IMR-90 (cell line): ENCODE data around the gene KCNT1. TPM values are rescaled to one million over a fixed set of nuclear protein-coding genes. Genes with fewer than 3 reads are reported as not detected.

Experiments used
- ATAC-seq: fragments of 200-7000 bp; cut with Tn5 transposase; 2 replicates; pipeline ENCODE4 v1.9.1; 2020; ENCODE audit warnings: low read depth, mild to moderate bottlenecking, moderate library complexity
- BruUV-seq: library from RNA; stranded (reverse); fragments of 400-500 nt; replicated peaks from 2 replicates; lab custom pipeline; 2021; lab: Mats Ljungman, UMichigan
- CTCF ChIA-PET: fragments of 300-600 bp; formaldehyde crosslinking; extraction: SDS; loops from one replicate; lab custom pipeline; 2021; ENCODE audit warnings: antibody characterized with exemption; lab: Yijun Ruan, JAX
- POLR2A ChIA-PET: fragments of 300-600 bp; sonication (Branson Sonifier 250); formaldehyde crosslinking; loops from one replicate; lab custom pipeline; 2022; ENCODE audit warnings: antibody characterized with exemption; ENCODE audit not compliant: unreplicated experiment; lab: Charles Lee
- DNase-seq: peaks from one replicate; pipeline ENCODE4 v3.0.0; 2013
- H2AFZ ChIP-seq: replicated peaks from 2 replicates; pipeline ENCODE3; 2013; ENCODE audit warnings: low read length, mild to moderate bottlenecking; ENCODE audit not compliant: poor library complexity
- H2AK5ac ChIP-seq: 2 replicates; pipeline ENCODE4 v1.6.1; 2013; ENCODE audit warnings: low read depth, low read length, inconsistent platforms
- H2AK9ac ChIP-seq: replicated peaks from 2 replicates; pipeline ENCODE3; 2013; ENCODE audit warnings: mild to moderate bottlenecking, low read depth, low read length, moderate library complexity; ENCODE audit not compliant: poor library complexity
- H2BK120ac ChIP-seq: 2 replicates; pipeline ENCODE4 v1.6.1; 2013; ENCODE audit warnings: low read depth, low read length, inconsistent platforms
- H2BK15ac ChIP-seq: 3 replicates; pipeline ENCODE4 v1.6.1; 2013; ENCODE audit warnings: low read depth, low read length, inconsistent platforms
- H2BK20ac ChIP-seq: 2 replicates; pipeline ENCODE4 v1.6.1; 2013; ENCODE audit warnings: low read depth, mild to moderate bottlenecking, inconsistent platforms, low read length, moderate library complexity
- H2BK5ac ChIP-seq: 2 replicates; pipeline ENCODE4 v1.6.1; 2013; ENCODE audit warnings: mild to moderate bottlenecking, low read depth, low read length, inconsistent platforms; ENCODE audit not compliant: poor library complexity, severe bottlenecking
- H3K14ac ChIP-seq: replicated peaks from 2 replicates; pipeline ENCODE4 v1.6.1; 2013; ENCODE audit warnings: low read depth, low read length, inconsistent platforms
- H3K18ac ChIP-seq: 2 replicates; pipeline ENCODE4 v1.6.1; 2013; ENCODE audit warnings: low read depth, low read length, control low read depth
- H3K23ac ChIP-seq: 2 replicates; pipeline ENCODE4 v1.6.1; 2013; ENCODE audit warnings: low read depth, low read length, inconsistent platforms
- H3K27ac ChIP-seq: 2 replicates; pipeline ENCODE4 v1.5.1; 2013; ENCODE audit warnings: mild to moderate bottlenecking, control low read depth, low read length; ENCODE audit not compliant: insufficient read depth
- H3K27me3 ChIP-seq: 2 replicates; pipeline ENCODE4 v1.6.1; 2013; ENCODE audit warnings: low read length; ENCODE audit not compliant: control insufficient read depth, insufficient read depth
- H3K36me3 ChIP-seq: 2 replicates; pipeline ENCODE4 v1.6.1; 2013; ENCODE audit warnings: low read length, mixed read lengths; ENCODE audit not compliant: control insufficient read depth, insufficient read depth
- H3K4ac ChIP-seq: 2 replicates; pipeline ENCODE4 v1.6.1; 2013; ENCODE audit warnings: low read depth, low read length, inconsistent platforms
- H3K4me1 ChIP-seq: 2 replicates; pipeline ENCODE4 v1.6.1; 2013; ENCODE audit warnings: low read length, mixed read lengths; ENCODE audit not compliant: control insufficient read depth, insufficient read depth
- H3K4me2 ChIP-seq: 2 replicates; pipeline ENCODE4 v1.6.1; 2013; ENCODE audit warnings: low read depth, mild to moderate bottlenecking, control low read depth, low read length, moderate library complexity
- H3K4me3 ChIP-seq: 2 replicates; pipeline ENCODE4 v1.5.1; 2013; ENCODE audit warnings: low read depth, mild to moderate bottlenecking, control low read depth, low read length, moderate library complexity; ENCODE audit not compliant: insufficient read depth
- H3K56ac ChIP-seq: 2 replicates; pipeline ENCODE4 v1.6.1; 2013; ENCODE audit warnings: low read length, inconsistent platforms; ENCODE audit not compliant: insufficient read depth; ENCODE audit errors: extremely low read depth
- H3K79me1 ChIP-seq, 2 experiments: 2 replicates each; pipeline ENCODE4 v1.6.1; 2013; ENCODE audit warnings: low read length in 2 of 2, inconsistent platforms in 1 of 2, low read depth in 1 of 2
- H3K9ac ChIP-seq: 2 replicates; pipeline ENCODE4 v1.6.1; 2013; ENCODE audit warnings: low read depth, low read length, control low read depth
- H3K9me1 ChIP-seq: 2 replicates; pipeline ENCODE4 v1.6.1; 2013; ENCODE audit warnings: low read length, inconsistent platforms; ENCODE audit not compliant: insufficient read depth
- H3K9me3 ChIP-seq: 2 replicates; pipeline ENCODE4 v1.6.1; 2013; ENCODE audit warnings: low read length; ENCODE audit not compliant: control insufficient read depth, insufficient read depth
- H4K20me1 ChIP-seq: 2 replicates; pipeline ENCODE4 v1.6.1; 2013; ENCODE audit warnings: low read length, inconsistent platforms; ENCODE audit not compliant: insufficient read depth
- H4K5ac ChIP-seq: 2 replicates; pipeline ENCODE4 v1.6.1; 2013; ENCODE audit warnings: mild to moderate bottlenecking, low read depth, low read length, control low read depth
- H4K8ac ChIP-seq, 2 experiments: 2 replicates each; pipeline ENCODE4 v1.6.1; 2013; ENCODE audit warnings: low read depth in 2 of 2, low read length in 2 of 2, control low read depth in 1 of 2, inconsistent platforms in 1 of 2
- H4K91ac ChIP-seq: 2 replicates; pipeline ENCODE4 v1.6.1; 2013; ENCODE audit warnings: low read depth, low read length, inconsistent platforms; ENCODE audit not compliant: insufficient read depth
- BHLHE40 ChIP-seq: fragments of 150-350 bp; IDR thresholded peaks from 2 replicates; pipeline ENCODE4 v1.6.1; 2016; ENCODE audit warnings: mild to moderate bottlenecking, low read depth, low read length
- CEBPB ChIP-seq: IDR thresholded peaks from 2 replicates; pipeline ENCODE4 v1.6.1; 2012; ENCODE audit warnings: low read depth, low read length, improper control_type of control experiment
- CHD1 ChIP-seq: IDR thresholded peaks from 2 replicates; pipeline ENCODE4 v1.6.1; 2012; ENCODE audit warnings: low read depth, low read length, improper control_type of control experiment
- FOS ChIP-seq: fragments of 150-350 bp; IDR thresholded peaks from 2 replicates; pipeline ENCODE4 v1.6.1; 2016; ENCODE audit warnings: low read depth, low read length
- MAFK ChIP-seq: IDR thresholded peaks from 2 replicates; pipeline ENCODE4 v1.6.1; 2012; ENCODE audit warnings: low read depth, low read length, improper control_type of control experiment
- MAZ ChIP-seq: IDR thresholded peaks from 2 replicates; pipeline ENCODE4 v1.6.1; 2012; ENCODE audit warnings: low read depth, mild to moderate bottlenecking, low read length, improper control_type of control experiment, moderate library complexity, borderline replicate concordance
- MXI1 ChIP-seq: IDR thresholded peaks from 2 replicates; pipeline ENCODE4 v1.6.1; 2012; ENCODE audit warnings: low read depth, mild to moderate bottlenecking, low read length, moderate library complexity, borderline replicate concordance
- NFE2L2 ChIP-seq: fragments of 150-350 bp; IDR thresholded peaks from 2 replicates; pipeline ENCODE4 v1.6.1; 2016; ENCODE audit warnings: low read depth, mild to moderate bottlenecking, low read length
- POLR2A ChIP-seq: IDR thresholded peaks from 2 replicates; pipeline ENCODE4 v1.6.1; 2012; ENCODE audit warnings: mild to moderate bottlenecking, low read depth, low read length
- RAD21 ChIP-seq: IDR thresholded peaks from 2 replicates; pipeline ENCODE4 v1.6.1; 2012; ENCODE audit warnings: low read length, improper control_type of control experiment
- RCOR1 ChIP-seq: IDR thresholded peaks from 2 replicates; pipeline ENCODE4 v1.6.1; 2012; ENCODE audit warnings: mild to moderate bottlenecking, low read length, improper control_type of control experiment; ENCODE audit not compliant: insufficient replicate concordance
- RFX5 ChIP-seq: IDR thresholded peaks from 2 replicates; pipeline ENCODE4 v1.8.0; 2012; ENCODE audit warnings: low read depth, mild to moderate bottlenecking, low read length, moderate library complexity
- SMC3 ChIP-seq: fragments of 150-350 bp; IDR thresholded peaks from 2 replicates; pipeline ENCODE4 v1.6.1; 2016; ENCODE audit warnings: low read depth, mild to moderate bottlenecking, antibody characterized with exemption, low read length, moderate library complexity
- WGBS, 2 experiments: methylation state at CpG; one replicate each; pipeline versions ENCODE4 v1.1.5 to v1.1.7; 2013; ENCODE audit warnings: missing lambda C conversion rate in 2 of 2; ENCODE audit not compliant: insufficient read length in 1 of 2; ENCODE audit errors: extremely low coverage in 2 of 2; 5-methylcytosine and 5-hydroxymethylcytosine counted together
- dilution Hi-C: fragments of 300-500 bp; cut with HindIII; formaldehyde crosslinking; loops from one replicate; pipeline ENCODE4 v1.14.3; 2018; ENCODE audit warnings: low sequenced_read_pairs; ENCODE audit not compliant: unreplicated experiment
- in situ Hi-C: fragments of 300-500 bp; cut with MboI; formaldehyde crosslinking; loops from 3 replicates; pipeline ENCODE4 v1.14.3; 2019; ENCODE audit warnings: low sequenced_read_pairs, inconsistent platforms, mixed read lengths
- intact Hi-C: fragments of 100-400 bp; cut with micrococcal nuclease; formaldehyde crosslinking; loops from 2 replicates; pipeline ENCODE4 v1.10.0; 2022
- polyA plus RNA-seq, 3 experiments: library from polyadenylated mRNA; depleted of rRNA; stranded (reverse); fragments of >200 nt; gene quantifications; 2 replicates each; pipeline ENCODE4 v1.2.3, GENCODE V29; 2012; ENCODE audit warnings: low replicate concordance in 1 of 3
- total RNA-seq: library from RNA; depleted of rRNA; stranded (reverse); fragments of >200 nt; gene quantifications from 2 replicates; pipeline ENCODE4 v1.2.3, GENCODE V29; 2012
- TF ChIP-seq, protein P1 (sequence below): fragments of 150-350 bp; IDR thresholded peaks from 2 replicates; pipeline ENCODE4 v1.6.1; 2017; ENCODE audit warnings: mild to moderate bottlenecking, antibody characterized with exemption, low read length, low read depth
- TF ChIP-seq, protein P2 (sequence below): conservative IDR thresholded peaks from 2 replicates; pipeline ENCODE4 v1.5.1; 2012; ENCODE audit warnings: mild to moderate bottlenecking, low read depth, low read length, improper control_type of control experiment
- TF ChIP-seq, protein P3 (sequence below): fragments of 150-350 bp; IDR thresholded peaks from 2 replicates; pipeline ENCODE4 v1.6.1; 2016; ENCODE audit warnings: low read depth, mild to moderate bottlenecking, low read length, moderate library complexity, borderline replicate concordance

The KCNT1 gene
- total and polyA plus RNA-seq, 2 of the 4 experiments (the other 2 are of a cell fraction), result not detected

DNA sequence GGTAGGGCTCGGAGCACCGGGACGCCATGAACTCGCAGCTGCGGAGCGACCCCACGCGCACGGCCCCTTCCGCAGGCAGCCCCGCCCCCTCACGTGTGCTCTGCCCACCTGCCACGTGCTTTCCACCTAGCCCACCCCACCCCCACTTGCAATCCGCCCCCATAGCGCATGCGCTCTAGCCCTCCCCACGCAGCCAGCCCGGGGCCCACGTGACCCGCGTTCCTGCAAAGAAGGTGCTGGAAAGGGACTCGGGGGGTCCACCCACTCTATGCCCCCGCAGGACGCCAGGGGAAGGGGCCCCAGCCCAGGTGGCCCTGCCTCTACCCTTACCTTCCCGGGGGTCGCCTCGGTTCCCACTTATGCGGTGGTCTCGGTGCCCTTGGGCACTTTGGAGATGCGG is 2.5 kb upstream of the KCNT1 start, which contains the start of gene SOHLH1:
SOHLH1 (minus strand) TSS at position 42 of the 400 bp plus-strand sequence; CDS start at position 28, 14 bp downstream.
- Histone ChIP-seq H4K20me1 (no peaks in the 10 kb centered on the region), H2BK120ac (no peak within 1 kb of the TSS), H2AK9ac (no peak within 1 kb of the TSS), H3K79me1 (no peaks in the 10 kb centered on the region), H3K36me3 (no peaks in the 10 kb centered on the region), H2BK5ac (no peak within 1 kb of the TSS), H3K56ac (no peak within 1 kb of the TSS), H2BK20ac (no peak within 1 kb of the TSS), H3K23ac (no peak within 1 kb of the TSS), H3K9ac (no peak within 1 kb of the TSS), H3K27me3 (peaks cover 15% of the 10 kb centered on the region; the same call in 1 of the 2 replicates), H3K18ac (no peak within 1 kb of the TSS), H3K27ac (no peak within 1 kb of the TSS), H3K9me3 (no peaks in the 10 kb centered on the region), H2AFZ (no peak within 1 kb of the TSS), H3K14ac (no peak within 1 kb of the TSS), H3K4ac (no peak within 1 kb of the TSS), H3K4me3 (no peak within 1 kb of the TSS), H4K8ac (no peak within 1 kb of the TSS), H3K4me2 (no peak within 1 kb of the TSS), H2BK15ac (no peak within 1 kb of the TSS), H2AK5ac (no peak within 1 kb of the TSS), H3K4me1 (peaks cover 1% of the 10 kb centered on the region; the same call in 1 of the 2 replicates), H4K5ac (no peak within 1 kb of the TSS), H3K9me1 (no peaks in the 10 kb centered on the region), H4K91ac (no peak within 1 kb of the TSS)
- TF ChIP-seq, protein P1, sequence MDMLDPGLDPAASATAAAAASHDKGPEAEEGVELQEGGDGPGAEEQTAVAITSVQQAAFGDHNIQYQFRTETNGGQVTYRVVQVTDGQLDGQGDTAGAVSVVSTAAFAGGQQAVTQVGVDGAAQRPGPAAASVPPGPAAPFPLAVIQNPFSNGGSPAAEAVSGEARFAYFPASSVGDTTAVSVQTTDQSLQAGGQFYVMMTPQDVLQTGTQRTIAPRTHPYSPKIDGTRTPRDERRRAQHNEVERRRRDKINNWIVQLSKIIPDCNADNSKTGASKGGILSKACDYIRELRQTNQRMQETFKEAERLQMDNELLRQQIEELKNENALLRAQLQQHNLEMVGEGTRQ, result no peak
- no peak for TF ChIP-seq RFX5
- TF ChIP-seq RAD21, result no peak
- TF ChIP-seq MAZ, result no peak
- TF ChIP-seq FOS, result no peak
- TF ChIP-seq CHD1, result no peak
- no peak for TF ChIP-seq RCOR1
- TF ChIP-seq BHLHE40, result no peak
- TF ChIP-seq, protein P2, sequence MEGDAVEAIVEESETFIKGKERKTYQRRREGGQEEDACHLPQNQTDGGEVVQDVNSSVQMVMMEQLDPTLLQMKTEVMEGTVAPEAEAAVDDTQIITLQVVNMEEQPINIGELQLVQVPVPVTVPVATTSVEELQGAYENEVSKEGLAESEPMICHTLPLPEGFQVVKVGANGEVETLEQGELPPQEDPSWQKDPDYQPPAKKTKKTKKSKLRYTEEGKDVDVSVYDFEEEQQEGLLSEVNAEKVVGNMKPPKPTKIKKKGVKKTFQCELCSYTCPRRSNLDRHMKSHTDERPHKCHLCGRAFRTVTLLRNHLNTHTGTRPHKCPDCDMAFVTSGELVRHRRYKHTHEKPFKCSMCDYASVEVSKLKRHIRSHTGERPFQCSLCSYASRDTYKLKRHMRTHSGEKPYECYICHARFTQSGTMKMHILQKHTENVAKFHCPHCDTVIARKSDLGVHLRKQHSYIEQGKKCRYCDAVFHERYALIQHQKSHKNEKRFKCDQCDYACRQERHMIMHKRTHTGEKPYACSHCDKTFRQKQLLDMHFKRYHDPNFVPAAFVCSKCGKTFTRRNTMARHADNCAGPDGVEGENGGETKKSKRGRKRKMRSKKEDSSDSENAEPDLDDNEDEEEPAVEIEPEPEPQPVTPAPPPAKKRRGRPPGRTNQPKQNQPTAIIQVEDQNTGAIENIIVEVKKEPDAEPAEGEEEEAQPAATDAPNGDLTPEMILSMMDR, result no peak
- TF ChIP-seq POLR2A, result no peak
- no peak for TF ChIP-seq CEBPB
- no peak for TF ChIP-seq SMC3
- TF ChIP-seq, protein P3, sequence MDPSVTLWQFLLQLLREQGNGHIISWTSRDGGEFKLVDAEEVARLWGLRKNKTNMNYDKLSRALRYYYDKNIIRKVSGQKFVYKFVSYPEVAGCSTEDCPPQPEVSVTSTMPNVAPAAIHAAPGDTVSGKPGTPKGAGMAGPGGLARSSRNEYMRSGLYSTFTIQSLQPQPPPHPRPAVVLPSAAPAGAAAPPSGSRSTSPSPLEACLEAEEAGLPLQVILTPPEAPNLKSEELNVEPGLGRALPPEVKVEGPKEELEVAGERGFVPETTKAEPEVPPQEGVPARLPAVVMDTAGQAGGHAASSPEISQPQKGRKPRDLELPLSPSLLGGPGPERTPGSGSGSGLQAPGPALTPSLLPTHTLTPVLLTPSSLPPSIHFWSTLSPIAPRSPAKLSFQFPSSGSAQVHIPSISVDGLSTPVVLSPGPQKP, result no peak
- TF ChIP-seq NFE2L2, result no peak
- TF ChIP-seq MXI1, result no peak
- TF ChIP-seq MAFK, result no peak
- CTCF ChIA-PET, result no interaction called here
- intact Hi-C loops (no loop called here), dilution Hi-C loops (no loop called here), in situ Hi-C loops (no loop called here)
- POLR2A ChIA-PET, result no interaction called here
- DNase-seq, result no peak
- ATAC-seq, result no peak
- no CpG with 5 or more reads among the region's 30 CpGs for WGBS, 2 experiments
- no TSS peak for BruUV-seq
